Measurements from ENCODE around the gene DOK3. TPM values are rescaled to one million over a fixed set of nuclear protein-coding genes. Genes with fewer than 3 reads are reported as not detected.

DOK3 gene
- total RNA-seq, 1 experiment from 2014 or later = 16.4 TPM

DNA sequence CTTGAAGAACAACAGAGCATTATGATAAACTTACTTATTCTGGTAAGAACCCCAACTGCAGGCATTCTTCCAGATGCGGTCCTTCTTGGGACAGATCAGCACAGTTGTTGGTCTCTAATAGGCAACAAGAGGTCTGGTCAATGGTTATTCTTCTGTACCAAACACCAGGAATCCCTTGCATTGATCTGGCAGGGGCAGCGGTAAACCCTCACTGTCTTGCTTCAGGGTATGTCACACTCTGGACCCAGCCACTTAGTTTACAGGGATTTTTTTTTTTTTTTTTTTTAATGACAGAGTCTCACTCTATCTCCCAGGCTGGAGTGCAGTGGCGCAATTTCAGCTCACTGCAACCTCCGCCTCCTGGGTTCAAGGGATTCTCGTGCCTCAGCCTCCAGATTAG lies 46.0 kb upstream of the DOK3 start:
- H2AFZ ChIP-seq (ENCODE audit: low read length) = no peak overlapping the region
- no peak overlapping the region for H3K18ac ChIP-seq (ENCODE audit: insufficient read length, low read depth, low read length)
- H3K56ac ChIP-seq (ENCODE audit: insufficient read length, low read depth, low read length) = no peak overlapping the region
- no peak overlapping the region for H3K4ac ChIP-seq (ENCODE audit: low read depth, low read length)
- Mint-ChIP-seq H3K36me3 (ENCODE audit: insufficient read depth in 1 of 3, low read depth in 3 of 3) (peaks cover 10 to 22% (median 22%) of the 10 kb centered on the region in 3 experiments), H3K4me3 (no peak overlapping the region), H3K4me1 (peaks cover 33 to 37% of the 10 kb centered on the region in 2 experiments), H3K9me3 (peaks cover 7 to 8% of the 10 kb centered on the region in 2 experiments), H3K27ac (no peak overlapping the region), H3K27me3 (ENCODE audit: low read depth) (peaks cover 4% of the 10 kb centered on the region; the same call in 1 of the 2 replicates)
- H3K14ac ChIP-seq (ENCODE audit: insufficient read depth, low read length) = no peak overlapping the region
- H2BK15ac ChIP-seq (ENCODE audit: low read depth, low read length) = no peak overlapping the region
- H3K79me2 ChIP-seq (ENCODE audit: insufficient read depth, low read length) = peaks cover 9% of the 10 kb centered on the region; the same call in 1 of the 2 replicates
- H3K79me1 ChIP-seq (ENCODE audit: insufficient read depth, low read depth, low read length, poor library complexity, severe bottlenecking) = peaks cover 14% of the 10 kb centered on the region
- no peak overlapping the region for H3T11ph ChIP-seq (ENCODE audit: low read length)
- H3K4me1 ChIP-seq (ENCODE audit: insufficient read depth, low read length) = peaks cover 5% of the 10 kb centered on the region; the same call in 1 of the 2 replicates
- WGBS (ENCODE audit: extremely low coverage, insufficient read length, low lambda C conversion rate) = no CpG with 5 or more reads among the region's 5 CpGs
- no peak overlapping the region for H3K27ac ChIP-seq (ENCODE audit: insufficient read length, low read depth, low read length)
- H3K23ac ChIP-seq (ENCODE audit: insufficient read length, low read depth, low read length) = no peak overlapping the region
- H3K27me3 ChIP-seq (ENCODE audit: insufficient read depth, low read length) = no peaks in the 10 kb centered on the region
- H2BK120ac ChIP-seq (ENCODE audit: low read depth, low read length, poor library complexity, severe bottlenecking) = no peak overlapping the region
- H2BK20ac ChIP-seq (ENCODE audit: low read depth, low read length, poor library complexity, severe bottlenecking) = no peak overlapping the region
- TF ChIP-seq, protein P1, sequence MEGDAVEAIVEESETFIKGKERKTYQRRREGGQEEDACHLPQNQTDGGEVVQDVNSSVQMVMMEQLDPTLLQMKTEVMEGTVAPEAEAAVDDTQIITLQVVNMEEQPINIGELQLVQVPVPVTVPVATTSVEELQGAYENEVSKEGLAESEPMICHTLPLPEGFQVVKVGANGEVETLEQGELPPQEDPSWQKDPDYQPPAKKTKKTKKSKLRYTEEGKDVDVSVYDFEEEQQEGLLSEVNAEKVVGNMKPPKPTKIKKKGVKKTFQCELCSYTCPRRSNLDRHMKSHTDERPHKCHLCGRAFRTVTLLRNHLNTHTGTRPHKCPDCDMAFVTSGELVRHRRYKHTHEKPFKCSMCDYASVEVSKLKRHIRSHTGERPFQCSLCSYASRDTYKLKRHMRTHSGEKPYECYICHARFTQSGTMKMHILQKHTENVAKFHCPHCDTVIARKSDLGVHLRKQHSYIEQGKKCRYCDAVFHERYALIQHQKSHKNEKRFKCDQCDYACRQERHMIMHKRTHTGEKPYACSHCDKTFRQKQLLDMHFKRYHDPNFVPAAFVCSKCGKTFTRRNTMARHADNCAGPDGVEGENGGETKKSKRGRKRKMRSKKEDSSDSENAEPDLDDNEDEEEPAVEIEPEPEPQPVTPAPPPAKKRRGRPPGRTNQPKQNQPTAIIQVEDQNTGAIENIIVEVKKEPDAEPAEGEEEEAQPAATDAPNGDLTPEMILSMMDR (conservative IDR thresholded peaks at IDR 0.05) = no peak
- no peak overlapping the region for H3K4me2 ChIP-seq (ENCODE audit: insufficient read depth, insufficient read length, low read length)
- H4K20me1 ChIP-seq (ENCODE audit: control insufficient read depth, insufficient read depth, insufficient read length) = no peaks in the 10 kb centered on the region
- no peak overlapping the region for H4K91ac ChIP-seq (ENCODE audit: insufficient read length, low read depth, low read length)
- H3K9me3 ChIP-seq (ENCODE audit: control insufficient read depth, low read depth, low read length) = no peaks in the 10 kb centered on the region
- H3K23me2 ChIP-seq (ENCODE audit: insufficient read length, low read depth, low read length, poor library complexity, severe bottlenecking) = peaks cover 15% of the 10 kb centered on the region
- no peak overlapping the region for H4K8ac ChIP-seq (replicated peaks; ENCODE audit: insufficient read length, low read depth, low read length)
- H4K5ac ChIP-seq (ENCODE audit: insufficient read length, low read depth, low read length) = no peak overlapping the region
- H2AK5ac ChIP-seq (ENCODE audit: insufficient read length, low read length) = no peak overlapping the region
- H3K9ac ChIP-seq (ENCODE audit: extremely low read depth, insufficient read length, low read length) = no peak overlapping the region
- H2BK12ac ChIP-seq (ENCODE audit: insufficient read length, low read depth, low read length) = no peak overlapping the region
- no peak overlapping the region for H2BK5ac ChIP-seq (ENCODE audit: insufficient read length, low read length)
- DNase-seq = no peak
